GM13977 (cell line): ENCODE measurements around the gene LRRC17.

Experiments used
- DNase-seq: peaks from one replicate; pipeline ENCODE4 v3.0.0; 2012; ENCODE audit warnings: low spot score
- CTCF ChIP-seq: IDR thresholded peaks from 2 replicates; pipeline ENCODE4 v1.5.1; 2012; ENCODE audit warnings: mild to moderate bottlenecking, control low read depth; ENCODE audit not compliant: insufficient read depth; ENCODE audit errors: extremely low read depth, missing control alignments
- in situ Hi-C: fragments of 300-500 bp; cut with MboI; formaldehyde crosslinking; loops from one replicate; pipeline ENCODE4 v1.12.0; 2022; ENCODE audit warnings: low sequenced_read_pairs, low pct_unique_long_range_greater_than_20kb, mixed read lengths, inconsistent platforms; ENCODE audit not compliant: unreplicated experiment

Gene LRRC17

DNA sequence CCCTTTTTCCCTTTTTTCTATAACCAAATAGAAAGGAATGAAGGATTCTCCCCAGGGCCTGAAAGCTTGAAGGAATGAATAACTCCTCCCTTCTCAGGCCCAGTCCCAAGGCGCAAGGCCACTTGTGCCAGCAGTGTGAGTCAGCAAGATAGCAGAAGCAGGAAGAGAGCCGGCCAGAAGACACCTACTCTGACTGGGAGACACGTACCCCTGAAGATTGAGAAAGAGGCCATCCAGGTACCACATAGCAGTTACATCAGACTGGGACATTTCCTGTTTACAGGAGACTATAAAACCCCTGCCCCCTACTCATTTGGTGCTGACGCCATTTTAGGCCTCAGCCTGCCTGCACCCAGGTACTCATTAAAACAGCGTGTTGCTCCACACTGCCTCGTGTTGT is 65.5 kb downstream of the LRRC17 start:
- no peak for DNase-seq
- in situ Hi-C loops = no loop called here
- TF ChIP-seq CTCF = no peak

DNA sequence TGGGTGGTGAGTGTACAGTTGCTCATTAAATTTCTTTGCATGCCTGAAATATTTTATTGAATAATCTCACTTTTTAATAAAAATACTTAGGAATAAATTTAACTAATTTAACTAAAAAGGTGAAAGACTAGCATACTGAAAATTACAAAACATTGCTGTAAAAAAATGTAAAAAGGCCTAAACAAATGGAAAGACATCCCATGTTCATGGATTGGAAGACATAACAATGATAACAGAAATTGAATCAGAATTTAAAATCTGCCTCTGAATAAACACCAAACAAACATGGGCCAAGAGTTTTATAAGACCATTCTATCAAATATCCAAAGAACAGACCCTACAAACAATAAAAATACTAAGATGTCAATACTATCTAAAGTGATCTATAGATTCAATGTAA is 66.9 kb downstream of the LRRC17 start:
- TF ChIP-seq CTCF = no peak
- DNase-seq = no peak
- in situ Hi-C loops = no loop called here

GRCh38 chr7:102981451-102981850 is 68.7 kb downstream of the LRRC17 start:
- TF ChIP-seq CTCF = no peak
- DNase-seq = no peak
- in situ Hi-C loops = no loop called here

DNA sequence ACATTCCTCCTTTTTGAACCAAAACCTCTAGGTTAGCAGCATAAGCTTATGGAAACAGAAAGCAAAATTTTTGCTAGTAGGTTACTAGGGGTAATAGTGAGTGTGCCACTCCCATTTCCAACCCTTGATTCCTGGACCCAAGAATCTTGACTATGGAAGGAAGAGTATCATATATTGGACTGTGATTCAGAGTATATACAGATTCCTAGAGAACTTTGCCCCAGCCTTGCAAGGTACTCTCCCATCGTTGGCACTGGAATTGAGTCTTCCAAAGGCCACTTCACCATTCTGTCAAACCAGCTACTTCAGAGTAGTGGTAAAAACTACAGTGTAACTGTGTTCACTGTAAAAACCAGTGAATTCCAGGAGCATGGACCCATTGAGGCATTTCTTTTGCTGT is 69.4 kb downstream of the LRRC17 start:
- in situ Hi-C loops = no loop called here
- no peak for TF ChIP-seq CTCF
- no peak for DNase-seq

GRCh38 chr7:102983602-102984001 is 70.8 kb downstream of the LRRC17 start:
- in situ Hi-C loops = no loop called here
- TF ChIP-seq CTCF = no peak
- DNase-seq = no peak

- no peak for DNase-seq
- in situ Hi-C loops = no loop called here
- no peak for TF ChIP-seq CTCF
These were observed 72.5 kb downstream of the LRRC17 start for GRCh38 chr7:102985176-102985783.

- no peak for TF ChIP-seq CTCF
- no peak for DNase-seq
- in situ Hi-C loops = no loop called here
These were observed 75.3 kb downstream of the LRRC17 start for GRCh38 chr7:102988088-102988487.
